ENCODE data around the gene SLC18B1.

DNA sequence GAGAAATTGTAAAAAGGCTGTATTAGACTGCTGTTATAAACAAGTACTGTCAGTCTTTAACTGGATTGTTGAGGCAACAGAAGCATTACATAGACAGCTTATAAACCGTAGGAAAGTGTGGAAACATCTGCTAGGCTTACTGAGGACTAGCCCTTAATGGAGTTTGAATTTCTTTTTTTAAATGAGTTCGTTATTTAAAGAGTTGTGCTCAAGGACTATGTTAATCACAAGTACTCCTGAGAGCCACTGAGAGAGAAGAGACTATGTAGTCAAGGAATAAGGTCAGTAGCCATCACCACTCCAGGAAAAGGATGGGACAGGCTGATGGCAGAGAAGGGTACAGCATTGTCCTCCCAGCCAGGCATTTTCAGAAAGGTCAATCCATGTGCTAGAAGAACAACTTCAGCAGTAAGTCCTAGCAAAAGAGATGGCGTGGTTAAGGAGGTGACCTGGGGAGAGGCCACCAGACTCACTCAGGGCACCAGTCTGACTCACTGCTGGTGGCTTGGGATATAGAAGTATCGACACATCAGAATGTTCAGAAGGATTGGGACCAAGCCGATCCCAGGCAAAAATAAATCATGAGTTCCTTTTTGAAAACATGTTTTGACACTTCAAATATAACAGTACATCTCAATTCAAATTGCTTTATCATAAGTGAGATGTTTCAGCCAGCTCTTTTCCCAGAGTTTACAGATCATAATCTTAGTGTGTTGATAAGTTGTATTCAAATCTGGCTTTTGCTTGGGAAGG, 22.4 kb upstream of the SLC18B1 start:
- TF ChIP-seq FOXK1 (CRISPR knock-in tag; IDR thresholded peaks at IDR 0.05) (no peak), ELF4 (CRISPR knock-in tag; IDR thresholded peaks at IDR 0.05; ENCODE audit: low read depth) (no peak), ARID4B (CRISPR knock-in tag; IDR thresholded peaks at IDR 0.05; ENCODE audit: borderline replicate concordance) (no peak), RELA (CRISPR knock-in tag; IDR thresholded peaks at IDR 0.05; ENCODE audit: borderline replicate concordance) (no peak), USF1 (CRISPR knock-in tag; IDR thresholded peaks at IDR 0.05) (no peak), TCF7 (CRISPR knock-in tag; IDR thresholded peaks at IDR 0.05; ENCODE audit: low read depth) (no peak), TEAD4 (CRISPR knock-in tag; IDR thresholded peaks at IDR 0.05) (no peak), IRF1 (CRISPR knock-in tag; IDR thresholded peaks at IDR 0.05) (no peak), CREM (CRISPR knock-in tag; IDR thresholded peaks at IDR 0.05) (no peak), SP1 (CRISPR knock-in tag; conservative IDR thresholded peaks at IDR 0.05) (no peak), AFF4 (CRISPR knock-in tag; IDR thresholded peaks at IDR 0.05; ENCODE audit: borderline replicate concordance) (no peak)
- TF ChIP-seq, protein P1, sequence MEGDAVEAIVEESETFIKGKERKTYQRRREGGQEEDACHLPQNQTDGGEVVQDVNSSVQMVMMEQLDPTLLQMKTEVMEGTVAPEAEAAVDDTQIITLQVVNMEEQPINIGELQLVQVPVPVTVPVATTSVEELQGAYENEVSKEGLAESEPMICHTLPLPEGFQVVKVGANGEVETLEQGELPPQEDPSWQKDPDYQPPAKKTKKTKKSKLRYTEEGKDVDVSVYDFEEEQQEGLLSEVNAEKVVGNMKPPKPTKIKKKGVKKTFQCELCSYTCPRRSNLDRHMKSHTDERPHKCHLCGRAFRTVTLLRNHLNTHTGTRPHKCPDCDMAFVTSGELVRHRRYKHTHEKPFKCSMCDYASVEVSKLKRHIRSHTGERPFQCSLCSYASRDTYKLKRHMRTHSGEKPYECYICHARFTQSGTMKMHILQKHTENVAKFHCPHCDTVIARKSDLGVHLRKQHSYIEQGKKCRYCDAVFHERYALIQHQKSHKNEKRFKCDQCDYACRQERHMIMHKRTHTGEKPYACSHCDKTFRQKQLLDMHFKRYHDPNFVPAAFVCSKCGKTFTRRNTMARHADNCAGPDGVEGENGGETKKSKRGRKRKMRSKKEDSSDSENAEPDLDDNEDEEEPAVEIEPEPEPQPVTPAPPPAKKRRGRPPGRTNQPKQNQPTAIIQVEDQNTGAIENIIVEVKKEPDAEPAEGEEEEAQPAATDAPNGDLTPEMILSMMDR (IDR thresholded peaks at IDR 0.05): no peak
- TF ChIP-seq, protein P2, sequence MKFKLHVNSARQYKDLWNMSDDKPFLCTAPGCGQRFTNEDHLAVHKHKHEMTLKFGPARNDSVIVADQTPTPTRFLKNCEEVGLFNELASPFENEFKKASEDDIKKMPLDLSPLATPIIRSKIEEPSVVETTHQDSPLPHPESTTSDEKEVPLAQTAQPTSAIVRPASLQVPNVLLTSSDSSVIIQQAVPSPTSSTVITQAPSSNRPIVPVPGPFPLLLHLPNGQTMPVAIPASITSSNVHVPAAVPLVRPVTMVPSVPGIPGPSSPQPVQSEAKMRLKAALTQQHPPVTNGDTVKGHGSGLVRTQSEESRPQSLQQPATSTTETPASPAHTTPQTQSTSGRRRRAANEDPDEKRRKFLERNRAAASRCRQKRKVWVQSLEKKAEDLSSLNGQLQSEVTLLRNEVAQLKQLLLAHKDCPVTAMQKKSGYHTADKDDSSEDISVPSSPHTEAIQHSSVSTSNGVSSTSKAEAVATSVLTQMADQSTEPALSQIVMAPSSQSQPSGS (CRISPR knock-in tag; IDR thresholded peaks at IDR 0.05; ENCODE audit: borderline replicate concordance, low read depth): no peak
- TF ChIP-seq, protein P3, sequence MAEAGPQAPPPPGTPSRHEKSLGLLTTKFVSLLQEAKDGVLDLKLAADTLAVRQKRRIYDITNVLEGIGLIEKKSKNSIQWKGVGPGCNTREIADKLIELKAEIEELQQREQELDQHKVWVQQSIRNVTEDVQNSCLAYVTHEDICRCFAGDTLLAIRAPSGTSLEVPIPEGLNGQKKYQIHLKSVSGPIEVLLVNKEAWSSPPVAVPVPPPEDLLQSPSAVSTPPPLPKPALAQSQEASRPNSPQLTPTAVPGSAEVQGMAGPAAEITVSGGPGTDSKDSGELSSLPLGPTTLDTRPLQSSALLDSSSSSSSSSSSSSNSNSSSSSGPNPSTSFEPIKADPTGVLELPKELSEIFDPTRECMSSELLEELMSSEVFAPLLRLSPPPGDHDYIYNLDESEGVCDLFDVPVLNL (CRISPR knock-in tag; IDR thresholded peaks at IDR 0.05; ENCODE audit: borderline replicate concordance, low read depth): no peak
